Common myeloid progenitor, CD34-positive (primary cell): ENCODE results near the gene ZBTB4.
A peak's percentile ranks its signal among the peaks of the same experiment; 100 is the strongest.
"Not testable (repeated sequence)": the region's sequence is repeated elsewhere in the genome, so short reads cannot be mapped to it uniquely, and the experiment has no call there.

Experiments
- CTCF ChIA-PET: fragments of 350-600 bp; sonication (Branson Sonifier 250); formaldehyde crosslinking; loops from one replicate; lab custom pipeline; 2021; ENCODE audit warnings: antibody characterized with exemption; lab: Charles Lee
- POLR2A ChIA-PET: fragments of 350-600 bp; sonication (Branson Sonifier 250); formaldehyde crosslinking; loops from one replicate; lab custom pipeline; 2021; ENCODE audit warnings: antibody characterized with exemption; lab: Charles Lee
- DNase-seq, 3 donors: peaks; one replicate each; pipeline versions ENCODE4 v3.0.0 to v3.0.0-alpha.2; 2013
- H3K27ac ChIP-seq, 2 experiments: 1 replicate in 1 of 2; 2 replicates in 1 of 2; pipeline ENCODE4 v1.7.0; 2013; ENCODE audit warnings: inconsistent platforms in 2 of 2, low read length in 2 of 2, mild to moderate bottlenecking in 2 of 2, low read depth in 1 of 2, moderate library complexity in 1 of 2; ENCODE audit not compliant: severe bottlenecking in 2 of 2, insufficient read depth in 1 of 2, poor library complexity in 1 of 2
- H3K27me3 ChIP-seq, 5 experiments: replicated peaks in 2 of 5; 1 replicate in 3 of 5; 2 replicates in 2 of 5; pipeline versions ENCODE4 v1.6.1 to v1.7.0; 2013; ENCODE audit warnings: low read length in 4 of 5, mild to moderate bottlenecking in 2 of 5, moderate library complexity in 2 of 5, inconsistent platforms in 1 of 5; ENCODE audit not compliant: insufficient read depth in 5 of 5, control insufficient read depth in 4 of 5
- H3K36me3 ChIP-seq, 4 experiments: 1 replicate in 2 of 4; 2 replicates in 2 of 4; pipeline versions ENCODE4 v1.6.1 to v1.7.0; 2013; ENCODE audit warnings: low read length in 3 of 4, control low read depth in 1 of 4, mild to moderate bottlenecking in 1 of 4; ENCODE audit not compliant: control insufficient read depth in 4 of 4, insufficient read depth in 4 of 4
- H3K4me1 ChIP-seq, 4 experiments: 1 replicate in 3 of 4; 2 replicates in 1 of 4; pipeline versions ENCODE4 v1.6.1 to v1.7.1; 2013; ENCODE audit warnings: low read length in 3 of 4, mild to moderate bottlenecking in 3 of 4, control low read depth in 1 of 4, inconsistent platforms in 1 of 4, moderate library complexity in 1 of 4; ENCODE audit not compliant: control insufficient read depth in 4 of 4, insufficient read depth in 4 of 4; ENCODE audit errors: control extremely low read depth in 1 of 4
- H3K4me3 ChIP-seq, 7 experiments: 1 replicate in 4 of 7; 2 replicates in 3 of 7; pipeline versions ENCODE4 v1.5.1 to v1.7.0; 2013; ENCODE audit warnings: mild to moderate bottlenecking in 7 of 7, low read length in 6 of 7, moderate library complexity in 6 of 7, inconsistent platforms in 2 of 7, low read depth in 2 of 7, control low read depth in 1 of 7; ENCODE audit not compliant: insufficient read depth in 4 of 7, control insufficient read depth in 1 of 7; ENCODE audit errors: extremely low read depth in 1 of 7
- H3K9me3 ChIP-seq, 5 experiments: 1 replicate in 4 of 5; 2 replicates in 1 of 5; pipeline versions ENCODE4 v1.6.1 to v1.7.1; 2013; ENCODE audit warnings: low read length in 4 of 5, mild to moderate bottlenecking in 2 of 5, inconsistent platforms in 1 of 5, low read depth in 1 of 5, moderate library complexity in 1 of 5; ENCODE audit not compliant: control insufficient read depth in 4 of 5, insufficient read depth in 2 of 5; ENCODE audit errors: control extremely low read depth in 1 of 5
- WGBS: methylation state at CpG from one replicate; pipeline ENCODE4 v1.1.5; 2013; ENCODE audit not compliant: insufficient coverage; 5-methylcytosine and 5-hydroxymethylcytosine counted together

The ZBTB4 gene

GRCh38 chr17:7486181-7486580 is 6.8 kb upstream of the ZBTB4 start:
- Histone ChIP-seq H3K9me3 (no peaks in the 10 kb centered on the region), H3K27me3 (no peaks in the 10 kb centered on the region), H3K4me3 (peak overlapping the region in 5 of 7 experiments; percentile 12 to 88 (median 52)), H3K36me3 (peaks cover 0 to 15% (median 2%) of the 10 kb centered on the region in 4 experiments), H3K4me1 (peaks cover 12 to 48% (median 37%) of the 10 kb centered on the region in 4 experiments), H3K27ac (peak overlapping the region in 1 of 2 experiments; percentile 65)
- DNase-seq, result no peak
- ChIA-PET CTCF (interaction anchor here (0.9 to 5.0 kb wide), 5 partner anchors 11 to 74 kb away, joined by 5 to 27 read pairs (median 6); partner anchors contain the start of gene TMEM102), POLR2A (interaction anchor here (0.6 to 1.2 kb wide), 4 partner anchors 15 to 74 kb away, joined by 3 read pairs; no protein-coding TSS in a partner anchor)
- WGBS, result 89% methylated on average over 1 of the region's 3 CpGs

- no peaks in the 10 kb centered on the region for H3K27me3 ChIP-seq
- H3K27ac ChIP-seq, result peak overlapping the region in 1 of 2 experiments; percentile 100
- ChIA-PET POLR2A (interaction anchor here (0.5 to 2.5 kb wide), 18 partner anchors 9 to 156 kb away, joined by 3 to 28 read pairs (median 6); partner anchors contain the start of genes CHRNB1, FGF11, PLSCR3 and TMEM102), CTCF (interaction anchor here (0.9 to 5.0 kb wide), 7 partner anchors 9 to 129 kb away, joined by 3 to 27 read pairs (median 4); partner anchors contain the start of gene TMEM102)
- H3K4me1 ChIP-seq, result peaks cover 12 to 56% (median 42%) of the 10 kb centered on the region in 4 experiments
- H3K36me3 ChIP-seq, result peaks cover 0 to 10% (median 2%) of the 10 kb centered on the region in 4 experiments
- H3K4me3 ChIP-seq, result peak overlapping the region; percentile 54 to 97 (median 80)
- no peak for DNase-seq
- 0% methylated on average over 10 of the region's 19 CpGs for WGBS
- no peaks in the 10 kb centered on the region for H3K9me3 ChIP-seq
Measured at GRCh38 chr17:7484919-7485377, 5.5 kb upstream of the ZBTB4 start.

GRCh38 chr17:7484067-7484918 is 4.9 kb upstream of the ZBTB4 start, which contains the start of gene POLR2A:
TSS of gene POLR2A (plus strand) at chr17:7484366.
- ChIA-PET POLR2A (interaction anchor here (0.6 to 2.5 kb wide), 23 partner anchors 8 to 156 kb away, joined by 3 to 28 read pairs (median 5); partner anchors contain the start of genes CHRNB1, FGF11, MPDU1 and PLSCR3), CTCF (interaction anchor here (1.0 to 5.0 kb wide), 6 partner anchors 8 to 129 kb away, joined by 3 to 27 read pairs (median 4); partner anchors contain the start of gene TMEM102)
- H3K27me3 ChIP-seq, result no peaks in the 10 kb centered on the region
- no peaks in the 10 kb centered on the region for H3K9me3 ChIP-seq
- H3K36me3 ChIP-seq, result peaks cover 0 to 9% (median 2%) of the 10 kb centered on the region in 4 experiments
- DNase-seq, result peak; percentile 97 to 99 (median 98)
- H3K4me1 ChIP-seq, result peaks cover 12 to 60% (median 46%) of the 10 kb centered on the region in 4 experiments
- peak within 1 kb of the TSS; percentile 59 to 97 (median 84) for H3K4me3 ChIP-seq
- 0% methylated on average over 34 of the region's 64 CpGs for WGBS
- peak within 1 kb of the TSS; percentile 99 to 100 for H3K27ac ChIP-seq

GRCh38 chr17:7483255-7484066 is 4.0 kb upstream of the ZBTB4 start:
- no peaks in the 10 kb centered on the region for H3K9me3 ChIP-seq
- H3K36me3 ChIP-seq, result peaks cover 0 to 7% (median 2%) of the 10 kb centered on the region in 4 experiments
- H3K27me3 ChIP-seq, result no peaks in the 10 kb centered on the region
- H3K27ac ChIP-seq, result peak overlapping the region; percentile 99 to 100
- peak overlapping the region; percentile 59 to 97 (median 84) for H3K4me3 ChIP-seq
- CTCF ChIA-PET, result interaction anchor here (1.0 to 5.0 kb wide), 3 partner anchors 47 to 128 kb away, joined by 3 to 27 read pairs (median 4); partner anchors contain the start of gene TMEM102
- peaks cover 12 to 59% (median 45%) of the 10 kb centered on the region in 4 experiments for H3K4me1 ChIP-seq
- peak; percentile 92 to 97 (median 96) for DNase-seq
- 0% methylated on average over 25 of the region's 38 CpGs for WGBS
- POLR2A ChIA-PET, result interaction anchor here (0.5 to 2.5 kb wide), 18 partner anchors 7 to 295 kb away, joined by 3 to 28 read pairs (median 6); partner anchors contain the start of genes CHRNB1, FGF11, MPDU1 and PLSCR3

GRCh38 chr17:7482742-7483088 is 3.3 kb upstream of the ZBTB4 start:
- H3K36me3 ChIP-seq, DNase-seq, H3K9me3 ChIP-seq, CTCF ChIA-PET, H3K27me3 ChIP-seq: not testable (repeated sequence)
- POLR2A ChIA-PET, result interaction anchor here (0.5 to 1.2 kb wide), 2 partner anchors 36 to 295 kb away, joined by 3 read pairs; no protein-coding TSS in a partner anchor
- H3K4me3 ChIP-seq, result peak overlapping the region in 5 of 7 experiments; percentile 81 to 97 (median 88)
- 80% methylated on average over 6 of the region's 6 CpGs for WGBS
- H3K27ac ChIP-seq, result peak overlapping the region in 1 of 2 experiments; percentile 100
- peaks cover 12 to 65% (median 52%) of the 10 kb centered on the region in 4 experiments for H3K4me1 ChIP-seq
